ENCODE results near the gene GPR171.

The GPR171 gene

GRCh38 chr3:151213881-151214280 is 10.9 kb upstream of the GPR171 start:
- DNase-seq (ENCODE audit: low read depth): no peak

- no peak for DNase-seq (ENCODE audit: low read depth)
These were observed 10.1 kb upstream of the GPR171 start for GRCh38 chr3:151213151-151213550.

- no peak for DNase-seq (ENCODE audit: low read depth)
These were observed 7.8 kb upstream of the GPR171 start for GRCh38 chr3:151210676-151211381.

GRCh38 chr3:151209654-151210053 is 6.6 kb upstream of the GPR171 start:
- DNase-seq (ENCODE audit: low read depth): no peak

- DNase-seq (ENCODE audit: low read depth): no peak
These were observed 3.2 kb upstream of the GPR171 start for GRCh38 chr3:151206201-151206600.

- no peak for DNase-seq (ENCODE audit: low read depth)
These were observed 2.5 kb upstream of the GPR171 start for GRCh38 chr3:151205482-151205881.

- DNase-seq (ENCODE audit: low read depth): no peak
These were observed 1.8 kb upstream of the GPR171 start for GRCh38 chr3:151204530-151205402.

GRCh38 chr3:151201051-151201730 is 1.8 kb downstream of the GPR171 start:
- DNase-seq (ENCODE audit: low read depth): no peak

GRCh38 chr3:151200586-151200985 is 2.4 kb downstream of the GPR171 start:
- no peak for DNase-seq (ENCODE audit: low read depth)

GRCh38 chr3:151199554-151200438 is 3.2 kb downstream of the GPR171 start:
- no peak for DNase-seq (ENCODE audit: low read depth)

- no peak for DNase-seq (ENCODE audit: low read depth)
These were observed 4.2 kb downstream of the GPR171 start for GRCh38 chr3:151198849-151199248.

GRCh38 chr3:151197981-151198767 is 4.8 kb downstream of the GPR171 start:
- no peak for DNase-seq (ENCODE audit: low read depth)

GRCh38 chr3:151197228-151197627 is 5.8 kb downstream of the GPR171 start:
- DNase-seq (ENCODE audit: low read depth): no peak

GRCh38 chr3:151196434-151196833 is 6.6 kb downstream of the GPR171 start:
- no peak for DNase-seq (ENCODE audit: low read depth)

GRCh38 chr3:151195826-151196225 is 7.2 kb downstream of the GPR171 start:
- DNase-seq (ENCODE audit: low read depth): no peak

GRCh38 chr3:151192545-151192944 is 10.5 kb downstream of the GPR171 start:
- no peak for DNase-seq (ENCODE audit: low read depth)

- no peak for DNase-seq (ENCODE audit: low read depth)
These were observed 11.9 kb downstream of the GPR171 start for GRCh38 chr3:151191095-151191494.

- DNase-seq (ENCODE audit: low read depth): no peak
These were observed 19.7 kb downstream of the GPR171 start for GRCh38 chr3:151183265-151183671.

GRCh38 chr3:151182349-151183079 is 20.5 kb downstream of the GPR171 start:
- DNase-seq (ENCODE audit: low read depth): no peak

GRCh38 chr3:151178208-151178845 is 24.7 kb downstream of the GPR171 start:
- no peak for DNase-seq (ENCODE audit: low read depth)

Measured in T follicular helper cell (primary cell).